ENCODE data around the gene GATA3.
"Not testable (repeated sequence)": the region's sequence is repeated elsewhere in the genome, so short reads cannot be mapped to it uniquely, and the experiment has no call there.

Gene GATA3

GRCh38 chr10:8054494-8055407 is at the start of gene GATA3:
Gene GATA3, plus strand, starts transcription at chr10:8054688. Its CDS starts 968 bp downstream, at chr10:8055656.
- no peak for DNase-seq (ENCODE audit: low spot score)

- no peak for DNase-seq (ENCODE audit: low spot score)
These were observed 48.1 kb upstream of the GATA3 start for GRCh38 chr10:8006274-8006999.

GRCh38 chr10:8009031-8009430 is 45.5 kb upstream of the GATA3 start:
- no peak for DNase-seq (ENCODE audit: low spot score)

- DNase-seq (ENCODE audit: low spot score), result peak; percentile 24
These were observed 41.5 kb upstream of the GATA3 start for GRCh38 chr10:8013006-8013405.

- DNase-seq (ENCODE audit: low spot score), result no peak
These were observed 40.9 kb upstream of the GATA3 start for GRCh38 chr10:8013619-8014018.

GRCh38 chr10:8014649-8015048 is 39.8 kb upstream of the GATA3 start:
- DNase-seq (ENCODE audit: low spot score), result no peak

GRCh38 chr10:8017277-8017676 is 37.2 kb upstream of the GATA3 start:
- DNase-seq (ENCODE audit: low spot score), result no peak

- no peak for DNase-seq (ENCODE audit: low spot score)
These were observed 31.2 kb upstream of the GATA3 start for GRCh38 chr10:8023321-8023720.

- DNase-seq (ENCODE audit: low spot score), result no peak
These were observed 30.6 kb upstream of the GATA3 start for GRCh38 chr10:8023851-8024250.

GRCh38 chr10:8026349-8027259 is 27.9 kb upstream of the GATA3 start:
- DNase-seq (ENCODE audit: low spot score), result peak; percentile 8

GRCh38 chr10:8031211-8031610 is 23.3 kb upstream of the GATA3 start:
- not testable (repeated sequence) for DNase-seq (ENCODE audit: low spot score)

GRCh38 chr10:8032558-8032957 is 21.9 kb upstream of the GATA3 start:
- DNase-seq (ENCODE audit: low spot score), result no peak

GRCh38 chr10:8033812-8034465 is 20.5 kb upstream of the GATA3 start:
- no peak for DNase-seq (ENCODE audit: low spot score)

GRCh38 chr10:8034466-8035005 is 20.0 kb upstream of the GATA3 start:
- no peak for DNase-seq (ENCODE audit: low spot score)

GRCh38 chr10:8035006-8035640 is 19.4 kb upstream of the GATA3 start:
- DNase-seq (ENCODE audit: low spot score), result no peak

- DNase-seq (ENCODE audit: low spot score), result no peak
These were observed 18.6 kb upstream of the GATA3 start for GRCh38 chr10:8035641-8036470.

- DNase-seq (ENCODE audit: low spot score), result no peak
These were observed 17.8 kb upstream of the GATA3 start for GRCh38 chr10:8036506-8037198.

GRCh38 chr10:8037199-8037801 is 17.2 kb upstream of the GATA3 start:
- no peak for DNase-seq (ENCODE audit: low spot score)
